HL-60/S4 treated with phorbol 12-myristate 13-acetate at 8.2 ng/mL for 4 days and 3 days (cell line): ENCODE results near the gene TSN.
"Not testable (repeated sequence)": the region's sequence is repeated elsewhere in the genome, so short reads cannot be mapped to it uniquely, and the experiment has no call there.

ENCODE experiments used
- in situ Hi-C: fragments of 300-500 bp; cut with MboI; formaldehyde crosslinking; loops from 2 replicates; pipeline ENCODE4 v1.15.0; 2022; ENCODE audit warnings: low sequenced_read_pairs

Gene TSN

GRCh38 chr2:121794233-121794632 is 38.8 kb downstream of the TSN start:
- in situ Hi-C loops: no loop called here

GRCh38 chr2:121796239-121796638 is 40.8 kb downstream of the TSN start:
- in situ Hi-C loops: no loop called here

- in situ Hi-C loops: no loop called here
Observed at GRCh38 chr2:121798617-121799016, 43.2 kb downstream of the TSN start.

GRCh38 chr2:121801916-121802315 is 46.5 kb downstream of the TSN start:
- in situ Hi-C loops: no loop called here

GRCh38 chr2:121803503-121803902 is 48.1 kb downstream of the TSN start:
- in situ Hi-C loops: no loop called here

DNA sequence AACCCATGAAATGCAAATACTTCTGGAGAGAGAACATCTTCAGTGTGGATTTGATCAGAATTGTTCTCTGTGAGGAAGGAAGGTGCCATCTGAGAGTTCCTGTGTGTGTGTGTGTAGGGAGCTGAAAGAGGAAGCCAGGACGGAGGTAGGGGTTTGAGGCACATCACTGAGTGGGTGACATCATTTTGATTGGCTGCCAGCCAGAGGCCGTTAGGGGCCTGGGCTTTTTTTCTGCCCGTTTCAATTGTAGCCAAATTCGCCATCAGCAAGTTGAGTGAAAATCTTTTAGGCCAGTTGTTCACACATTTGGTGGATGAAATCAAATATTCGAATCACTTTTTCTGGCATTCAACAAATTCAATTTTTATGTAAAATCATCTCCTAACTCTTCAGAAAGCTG is 48.9 kb downstream of the TSN start:
- in situ Hi-C loops: no loop called here

DNA sequence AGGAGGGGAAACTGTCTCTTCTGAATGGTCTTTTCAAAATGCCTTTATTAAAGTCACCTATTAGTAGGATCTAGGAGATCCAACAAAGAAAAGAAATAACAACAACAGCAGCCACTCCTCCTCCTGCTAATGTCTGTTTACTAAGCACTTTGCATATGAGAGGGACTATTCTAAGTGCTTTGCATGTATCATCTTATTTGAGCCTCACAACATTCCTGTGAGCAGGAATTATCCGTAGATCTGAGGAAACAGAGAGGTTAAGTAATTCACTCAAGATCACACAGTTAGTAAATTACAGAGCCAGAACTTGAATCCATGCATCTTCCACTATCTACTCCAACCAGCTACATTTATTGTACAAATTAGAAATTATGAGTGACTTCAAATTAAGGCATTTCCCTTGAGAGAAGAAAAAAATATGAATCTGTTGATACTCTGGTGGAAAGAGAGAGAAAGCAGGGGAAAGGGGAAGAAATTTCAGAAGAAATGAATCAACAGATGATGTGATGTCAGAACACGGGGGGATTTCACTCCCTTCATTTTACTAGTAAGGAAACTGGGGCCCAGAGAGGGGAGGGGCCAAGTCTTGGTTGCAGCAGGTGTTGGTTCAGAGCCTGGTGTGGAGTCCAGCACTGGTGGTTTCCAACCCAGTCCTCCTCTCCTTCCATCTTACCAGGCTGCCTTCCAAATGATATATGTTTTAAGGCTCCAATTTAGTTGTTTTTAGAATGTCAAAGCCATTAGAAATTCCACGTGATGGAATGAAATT is 49.7 kb downstream of the TSN start:
- in situ Hi-C loops: no loop called here

DNA sequence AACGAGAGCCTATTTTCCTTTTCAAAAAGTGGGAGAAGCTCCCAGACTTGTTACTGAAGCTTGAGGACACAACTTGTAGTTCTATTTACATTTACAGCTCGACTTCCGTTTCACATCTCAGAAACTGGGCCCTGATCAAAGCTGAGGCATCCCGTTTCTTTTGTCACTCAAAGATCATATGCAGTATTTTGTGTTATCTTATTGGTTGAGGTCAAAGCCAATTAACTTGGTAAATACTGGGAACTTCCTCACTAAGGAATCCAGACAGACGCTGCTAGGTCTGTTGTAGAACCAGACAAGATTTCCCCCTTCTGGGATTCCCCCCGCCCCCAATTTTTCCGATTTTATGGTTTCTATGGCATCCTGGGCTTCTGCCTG is 50.3 kb downstream of the TSN start:
- in situ Hi-C loops: no loop called here

GRCh38 chr2:121807771-121808170 is 52.3 kb downstream of the TSN start:
- in situ Hi-C loops: not testable (repeated sequence)

DNA sequence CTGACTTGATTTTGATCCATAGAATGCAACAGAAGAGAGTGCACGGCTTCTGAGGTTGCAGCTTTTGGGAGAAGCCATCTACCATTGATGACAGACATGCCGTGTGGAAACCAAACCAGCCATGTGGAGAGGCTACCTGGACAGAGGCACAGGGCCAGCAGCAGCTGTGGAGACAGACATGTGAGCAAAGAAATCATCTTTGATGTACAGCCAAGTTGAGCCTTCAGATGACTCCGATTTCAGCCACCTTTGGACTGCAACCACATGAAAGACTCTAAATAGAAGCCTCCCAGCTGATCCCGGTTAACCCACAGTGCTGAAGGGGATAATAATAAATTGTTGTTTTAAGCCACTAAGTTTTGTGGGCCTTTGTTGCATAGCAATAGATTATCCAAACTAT is 54.2 kb downstream of the TSN start:
- in situ Hi-C loops: no loop called here

- in situ Hi-C loops: no loop called here
Observed at GRCh38 chr2:121810959-121811853, 55.8 kb downstream of the TSN start.

GRCh38 chr2:121813083-121813482 is 57.6 kb downstream of the TSN start:
- in situ Hi-C loops: not testable (repeated sequence)

DNA sequence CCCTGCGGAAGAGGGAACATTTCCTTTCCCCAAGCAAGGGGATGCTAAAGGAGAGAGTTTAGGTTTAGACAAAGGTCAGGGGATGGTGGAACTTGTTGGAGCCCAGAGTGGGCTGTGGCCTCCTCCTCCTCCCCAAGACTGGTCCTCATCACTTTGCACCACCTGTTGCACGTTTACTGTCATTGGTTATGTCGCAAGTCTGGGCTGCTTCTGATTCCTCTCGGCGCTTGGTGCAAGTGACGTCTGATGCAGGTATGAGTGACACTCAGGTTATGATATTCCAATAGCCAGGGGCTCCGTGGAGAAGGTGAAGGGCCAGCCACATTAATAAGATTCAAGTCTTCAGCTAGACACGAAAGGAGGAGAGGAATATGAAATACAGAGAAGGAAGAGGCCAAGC is 59.8 kb downstream of the TSN start:
- in situ Hi-C loops: no loop called here

DNA sequence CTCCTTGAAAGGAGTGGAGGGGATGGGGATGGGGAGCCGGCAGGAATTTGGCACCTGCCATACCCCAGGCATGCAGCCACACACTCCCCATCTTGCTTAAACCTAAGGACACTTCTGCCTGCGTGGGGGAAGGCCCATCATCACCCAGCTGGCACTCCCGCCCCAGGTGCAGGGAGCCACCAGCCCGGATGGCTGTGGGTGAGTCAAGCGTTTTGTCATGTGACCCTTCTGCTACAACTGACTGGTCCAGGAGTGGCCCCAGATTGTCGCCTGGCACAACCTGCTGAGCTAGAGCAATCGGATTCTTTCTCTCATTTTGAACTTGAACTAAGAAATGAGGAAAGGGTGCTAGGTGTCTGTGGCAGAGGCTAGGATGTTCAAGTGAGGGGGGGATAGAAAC is 61.3 kb downstream of the TSN start:
- in situ Hi-C loops: no loop called here

DNA sequence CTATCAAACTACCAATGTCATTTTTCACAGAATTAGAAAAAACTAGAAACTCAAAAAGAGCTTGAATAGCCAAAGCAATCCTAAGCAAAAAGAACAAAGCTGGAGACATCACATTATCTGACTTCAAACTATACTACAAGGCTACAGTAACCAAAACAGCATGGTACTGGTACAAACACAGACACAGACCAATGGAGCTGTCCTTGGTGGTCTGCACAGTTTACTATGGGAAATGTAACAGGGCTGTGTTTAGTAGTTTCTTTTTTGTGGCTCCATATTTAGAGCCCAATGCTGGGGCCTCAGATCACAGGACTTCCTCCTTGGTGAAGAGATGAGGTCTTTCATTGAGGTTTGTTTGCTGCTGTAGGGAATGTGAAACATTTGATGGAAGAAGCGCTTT is 61.9 kb downstream of the TSN start:
- in situ Hi-C loops: not testable (repeated sequence)
